ENCODE data around the gene TBCB.

TBCB gene

DNA sequence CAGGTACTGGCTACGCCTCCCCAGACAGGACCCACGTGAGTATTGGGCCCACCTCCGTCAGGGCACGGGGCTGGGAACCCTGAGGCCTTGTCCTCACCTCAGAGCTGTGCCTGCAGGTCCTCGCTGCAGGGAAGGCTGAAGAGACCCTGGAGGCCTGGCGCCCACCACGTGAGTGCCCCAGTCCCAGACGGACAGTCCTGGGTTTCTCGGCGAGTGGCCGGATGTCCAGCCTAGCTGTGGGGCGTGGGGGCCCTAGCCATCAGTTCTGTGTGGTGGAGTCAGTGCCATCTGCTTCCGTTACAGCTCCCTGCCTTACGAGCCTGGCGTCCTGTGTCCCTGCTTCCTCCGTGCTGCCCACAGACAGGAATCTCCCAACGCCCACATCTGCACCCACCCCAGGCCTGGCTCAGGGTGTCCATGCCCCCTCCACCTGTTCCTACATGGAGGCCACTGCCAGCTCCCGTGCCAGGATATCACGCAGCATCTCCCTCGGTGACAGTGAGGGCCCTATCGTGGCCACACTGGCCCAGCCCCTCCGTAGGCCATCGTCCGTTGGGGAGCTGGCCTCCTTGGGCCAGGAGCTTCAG, 12.1 kb upstream of the TBCB start:
- TF ChIP-seq CTCF (IDR thresholded peaks at IDR 0.05; ENCODE audit: borderline replicate concordance, insufficient read depth, low read depth, low read length), result no peak
- H3K4me3 ChIP-seq (ENCODE audit: low read depth, low read length), result no peak overlapping the region

- no peak overlapping the region for H3K4me3 ChIP-seq (ENCODE audit: low read depth, low read length)
- TF ChIP-seq CTCF (IDR thresholded peaks at IDR 0.05; ENCODE audit: borderline replicate concordance, insufficient read depth, low read depth, low read length), result no peak
Measured at GRCh38 chr19:36103842-36104552, 11.3 kb upstream of the TBCB start.

DNA sequence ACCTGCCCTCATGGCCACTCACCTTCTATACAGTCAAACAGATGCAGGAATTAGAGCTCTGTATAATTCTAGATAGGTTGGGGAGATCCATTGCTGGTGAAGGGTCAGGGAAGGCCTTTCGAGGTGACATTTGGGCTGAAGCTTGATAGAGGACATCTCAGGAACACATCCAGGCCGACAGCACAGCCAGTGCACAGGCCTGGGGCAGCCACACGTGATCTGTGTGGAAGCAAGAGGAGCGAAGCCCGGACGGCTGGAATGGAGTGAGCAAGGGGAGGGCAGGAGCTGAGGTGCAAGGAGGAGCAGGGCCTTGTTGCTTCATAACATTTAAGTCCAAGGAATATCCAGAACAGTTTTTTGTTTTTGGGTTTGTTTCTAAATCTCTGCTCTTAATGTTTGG, 8.8 kb upstream of the TBCB start:
- no peak for TF ChIP-seq CTCF (IDR thresholded peaks at IDR 0.05; ENCODE audit: borderline replicate concordance, insufficient read depth, low read depth, low read length)
- H3K4me3 ChIP-seq (ENCODE audit: low read depth, low read length), result no peak overlapping the region

DNA sequence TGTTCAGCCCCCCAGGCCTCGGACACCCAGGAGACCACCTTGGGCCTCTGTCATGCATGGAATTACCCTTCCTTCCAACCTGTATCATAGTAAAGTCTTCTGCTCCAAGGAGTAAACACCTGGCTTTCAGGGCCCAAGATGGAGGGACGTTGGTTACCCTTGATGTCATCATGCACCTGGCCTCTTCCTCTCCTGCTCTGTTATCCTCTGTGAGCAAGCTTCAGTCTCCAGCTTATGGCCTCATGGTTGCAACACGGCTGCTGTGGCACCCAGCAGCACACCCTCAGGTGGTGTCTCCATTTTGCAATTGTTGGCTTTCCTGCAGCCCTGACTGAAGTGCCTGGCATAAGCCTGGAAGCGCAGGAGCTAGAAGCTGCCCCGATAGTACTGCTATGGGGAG, 8.3 kb upstream of the TBCB start:
- H3K4me3 ChIP-seq (ENCODE audit: low read depth, low read length), result no peak overlapping the region
- TF ChIP-seq CTCF (IDR thresholded peaks at IDR 0.05; ENCODE audit: borderline replicate concordance, insufficient read depth, low read depth, low read length), result no peak

- H3K4me3 ChIP-seq (ENCODE audit: low read depth, low read length), result no peak overlapping the region
Measured at GRCh38 chr19:36108684-36109083, 6.6 kb upstream of the TBCB start.

GRCh38 chr19:36110487-36111199, 4.6 kb upstream of the TBCB start, which contains the start of gene OVOL3:
TSS of gene OVOL3 (plus strand) at chr19:36111143. CDS start at chr19:36111203, 60 bp downstream.
- H3K4me3 ChIP-seq (ENCODE audit: low read depth, low read length), result no peak within 1 kb of the TSS
- no peak for TF ChIP-seq CTCF (IDR thresholded peaks at IDR 0.05; ENCODE audit: borderline replicate concordance, insufficient read depth, low read depth, low read length)

More at GRCh38 chr19:36108684-36109083, 6.6 kb upstream of the TBCB start:
- no peak for TF ChIP-seq CTCF (IDR thresholded peaks at IDR 0.05; ENCODE audit: borderline replicate concordance, insufficient read depth, low read depth, low read length)
